H1 (cell line): ENCODE measurements around the gene HTR3A. TPM values are rescaled to one million over a fixed set of nuclear protein-coding genes. Genes with fewer than 3 reads are reported as not detected.

ENCODE experiments used
- CTCF ChIA-PET: fragments of 300-600 bp; sonication (Branson Sonifier 250); formaldehyde crosslinking; loops from one replicate; lab custom pipeline; 2021; ENCODE audit not compliant: partially characterized antibody; lab: Charles Lee
- POLR2A ChIA-PET: fragments of 300-600 bp; sonication (Branson Sonifier 250); formaldehyde crosslinking; loops from one replicate; lab custom pipeline; 2021; ENCODE audit warnings: inconsistent platforms; ENCODE audit not compliant: partially characterized antibody; lab: Charles Lee
- DNase-seq, 2 experiments: peaks; one replicate each; pipeline versions ENCODE4 v3.0.0 to v3.0.0-alpha.2; 2010 to 2022; ENCODE audit warnings: low spot score in 2 of 2, low read depth in 1 of 2, mixed read lengths in 1 of 2
- FAIRE-seq: peaks from 2 replicates; lab custom pipeline; 2011; peaks lifted over from hg19 to GRCh38; lab: Jason Lieb, UNC
- H2AFZ ChIP-seq: 2 replicates; pipeline ENCODE4 v1.8.1; 2012; ENCODE audit warnings: low read length, inconsistent platforms
- H2AK5ac ChIP-seq: 2 replicates; pipeline ENCODE4 v1.6.1; 2013; ENCODE audit warnings: low read depth, low read length
- H2BK120ac ChIP-seq: replicated peaks from 2 replicates; pipeline ENCODE3; 2013; ENCODE audit warnings: low read depth, low read length, inconsistent platforms
- H2BK12ac ChIP-seq: 2 replicates; pipeline ENCODE4 v1.6.1; 2013; ENCODE audit warnings: low read depth, low read length
- H2BK15ac ChIP-seq: 2 replicates; pipeline ENCODE4 v1.6.1; 2013; ENCODE audit warnings: low read length
- H2BK20ac ChIP-seq: 2 replicates; pipeline ENCODE4 v1.6.1; 2013; ENCODE audit warnings: low read length
- H2BK5ac ChIP-seq: 2 replicates; pipeline ENCODE4 v1.6.1; 2013; ENCODE audit warnings: low read depth, low read length
- H3K14ac ChIP-seq: 2 replicates; pipeline ENCODE4 v1.6.1; 2013; ENCODE audit warnings: inconsistent platforms; ENCODE audit not compliant: insufficient read length
- H3K18ac ChIP-seq: 2 replicates; pipeline ENCODE4 v1.6.1; 2013; ENCODE audit warnings: low read length; ENCODE audit errors: extremely low read depth
- H3K23ac ChIP-seq: 2 replicates; pipeline ENCODE4 v1.6.1; 2013; ENCODE audit warnings: inconsistent platforms; ENCODE audit not compliant: insufficient read length
- H3K23me2 ChIP-seq: 2 replicates; pipeline ENCODE4 v1.6.1; 2013; ENCODE audit warnings: low read depth, low read length
- H3K27ac ChIP-seq: 2 replicates; pipeline ENCODE4 v1.6.1; 2011; ENCODE audit warnings: low read depth, low read length, inconsistent platforms
- H3K27me3 ChIP-seq, 4 experiments: replicated peaks in 1 of 4; 1 replicate in 1 of 4; 2 replicates in 3 of 4; pipeline versions ENCODE4 v1.6.1 to v1.8.1; 2011 to 2013; ENCODE audit warnings: low read length in 3 of 4, mild to moderate bottlenecking in 3 of 4, inconsistent platforms in 2 of 4, mixed read lengths in 2 of 4, moderate library complexity in 1 of 4; ENCODE audit not compliant: control insufficient read depth in 3 of 4, insufficient read depth in 3 of 4; ENCODE audit errors: extremely low read depth in 1 of 4
- H3K36me3 ChIP-seq, 4 experiments: 2 replicates each; pipeline versions ENCODE4 v1.6.1 to v1.8.1; 2011 to 2013; ENCODE audit warnings: mild to moderate bottlenecking in 4 of 4, low read length in 3 of 4, moderate library complexity in 2 of 4, control low read depth in 1 of 4, inconsistent platforms in 1 of 4; ENCODE audit not compliant: insufficient read depth in 4 of 4, control insufficient read depth in 2 of 4
- H3K4ac ChIP-seq: replicated peaks from 2 replicates; pipeline ENCODE3; 2013; ENCODE audit warnings: low read length, low read depth, mixed read lengths, inconsistent platforms; ENCODE audit not compliant: insufficient read length
- H3K4me1 ChIP-seq, 4 experiments: replicated peaks in 1 of 4; 1 replicate in 1 of 4; 2 replicates in 3 of 4; pipeline versions ENCODE4 v1.6.1 to v1.8.1; 2011 to 2013; ENCODE audit warnings: low read length in 3 of 4, inconsistent platforms in 2 of 4, mixed read lengths in 1 of 4; ENCODE audit not compliant: insufficient read depth in 4 of 4, control insufficient read depth in 3 of 4
- H3K4me2 ChIP-seq, 2 experiments: 2 replicates each; pipeline versions ENCODE4 v1.6.1 to v1.8.1; 2011 to 2013; ENCODE audit warnings: low read depth in 2 of 2, low read length in 2 of 2, control low read depth in 1 of 2, inconsistent platforms in 1 of 2, mild to moderate bottlenecking in 1 of 2; ENCODE audit not compliant: insufficient read depth in 1 of 2
- H3K4me3 ChIP-seq, 4 experiments: fragments of 200-600, 300-600 bp in 1 of 4; sonication (generic), shearing (Covaris generic), sonication (Bioruptor Twin) in 1 of 4; 2 replicates each; pipeline versions ENCODE4 v1.5.1 to v1.8.1; 2011 to 2016; ENCODE audit warnings: low read length in 4 of 4, low read depth in 3 of 4, control low read depth in 2 of 4, inconsistent platforms in 2 of 4, mild to moderate bottlenecking in 2 of 4, mixed read lengths in 1 of 4, moderate library complexity in 1 of 4; ENCODE audit not compliant: insufficient read depth in 2 of 4; ENCODE audit errors: extremely low read depth in 1 of 4
- H3K56ac ChIP-seq: replicated peaks from 2 replicates; pipeline ENCODE3; 2013; ENCODE audit warnings: low read depth, mild to moderate bottlenecking, mixed read lengths, low read length, inconsistent platforms; ENCODE audit not compliant: insufficient read length
- H3K79me1 ChIP-seq: 2 replicates; pipeline ENCODE4 v1.6.1; 2013; ENCODE audit warnings: low read depth, low read length, control low read depth
- H3K79me2 ChIP-seq, 2 experiments: 2 replicates each; pipeline versions ENCODE4 v1.6.1 to v1.8.1; 2012 to 2013; ENCODE audit warnings: low read length in 2 of 2, mild to moderate bottlenecking in 2 of 2, inconsistent platforms in 1 of 2; ENCODE audit not compliant: insufficient read depth in 2 of 2, control insufficient read depth in 1 of 2
- H3K9ac ChIP-seq, 4 experiments: replicated peaks in 1 of 4; 1 replicate in 1 of 4; 2 replicates in 3 of 4; pipeline versions ENCODE4 v1.6.1 to v1.8.1; 2011 to 2013; ENCODE audit warnings: low read depth in 3 of 4, low read length in 3 of 4, control low read depth in 2 of 4, mild to moderate bottlenecking in 2 of 4, moderate library complexity in 2 of 4, inconsistent platforms in 1 of 4; ENCODE audit errors: extremely low read depth in 1 of 4
- H3K9me3 ChIP-seq, 2 experiments: 2 replicates each; pipeline versions ENCODE4 v1.6.1 to v1.8.1; 2012 to 2013; ENCODE audit warnings: mild to moderate bottlenecking in 2 of 2, moderate library complexity in 2 of 2, control low read depth in 1 of 2, inconsistent platforms in 1 of 2, low read depth in 1 of 2, low read length in 1 of 2, mixed read lengths in 1 of 2; ENCODE audit not compliant: insufficient read depth in 2 of 2
- H4K20me1 ChIP-seq, 2 experiments: replicated peaks in 1 of 2; 2 replicates each; pipeline versions ENCODE3 to v1.8.1; 2011 to 2013; ENCODE audit warnings: inconsistent platforms in 2 of 2, low read length in 2 of 2, mild to moderate bottlenecking in 1 of 2; ENCODE audit not compliant: insufficient read depth in 2 of 2, control insufficient read depth in 1 of 2
- H4K5ac ChIP-seq: 2 replicates; pipeline ENCODE4 v1.6.1; 2013; ENCODE audit warnings: low read length, low read depth, mixed read lengths, inconsistent platforms; ENCODE audit not compliant: insufficient read length
- H4K8ac ChIP-seq: 2 replicates; pipeline ENCODE4 v1.8.0; 2013; ENCODE audit warnings: mild to moderate bottlenecking, moderate library complexity, low read length, inconsistent platforms; ENCODE audit not compliant: insufficient read depth; ENCODE audit errors: extremely low read depth
- H4K91ac ChIP-seq: replicated peaks from 2 replicates; pipeline ENCODE3; 2013; ENCODE audit warnings: low read length, mixed read lengths, inconsistent platforms; ENCODE audit not compliant: insufficient read length
- ASH2L ChIP-seq: fragments of 200-600, 300-600 bp; sonication (generic); IDR thresholded peaks from one replicate; pipeline ENCODE4 v1.7.1; 2017; ENCODE audit warnings: low read length
- PHF8 ChIP-seq: fragments of 200-600 bp; sonication (generic); conservative IDR thresholded peaks from 2 replicates; pipeline ENCODE4 v1.7.1; 2012; ENCODE audit warnings: low read depth, mild to moderate bottlenecking, inconsistent platforms, low read length, moderate library complexity
- POLR2AphosphoS5 ChIP-seq: IDR thresholded peaks from 2 replicates; pipeline ENCODE4 v1.6.1; 2011; ENCODE audit warnings: low read depth, low read length
- SP1 ChIP-seq: IDR thresholded peaks from 2 replicates; pipeline ENCODE4 v1.6.1; 2011; ENCODE audit warnings: low read depth, low read length
- SUZ12 ChIP-seq: fragments of 200-600 bp; sonication (generic); IDR thresholded peaks from 2 replicates; pipeline ENCODE4 v1.6.1; 2012; ENCODE audit warnings: mild to moderate bottlenecking, inconsistent platforms, low read length, moderate library complexity, mixed read lengths
- YY1 ChIP-seq: IDR thresholded peaks from 2 replicates; pipeline ENCODE4 v1.6.1; 2011; ENCODE audit warnings: low read depth, mild to moderate bottlenecking, low read length
- WGBS, 2 experiments: shearing (Covaris generic) in 1 of 2; methylation state at CpG; one replicate each; pipeline versions ENCODE4 v1.1.6 to v1.1.7; 2013 to 2015; ENCODE audit warnings: low lambda C conversion rate in 2 of 2, mixed read lengths in 2 of 2, inconsistent platforms in 1 of 2, low coverage in 1 of 2, missing lambda C conversion rate in 1 of 2; ENCODE audit not compliant: insufficient replicate concordance in 2 of 2, insufficient coverage in 1 of 2, insufficient read length in 1 of 2; ENCODE audit errors: extremely low coverage in 1 of 2, missing lambda C conversion rate in 1 of 2; 5-methylcytosine and 5-hydroxymethylcytosine counted together
- polyA plus RNA-seq, 7 experiments: library from polyadenylated mRNA; depleted of rRNA in 3 of 7; stranded (reverse) in 5 of 7; unstranded in 2 of 7; fragments of >200 nt in 5 of 7; fragments of 200-250 nt in 2 of 7; gene quantifications; 1 replicate in 5 of 7; 2 replicates in 1 of 7; 4 replicates in 1 of 7; pipeline versions ENCODE4 v1.2.1 to v1.2.3, GENCODE V29; 2011 to 2013; ENCODE audit warnings: missing spikeins in 2 of 7, mixed read lengths in 2 of 7
- total RNA-seq: library from RNA; stranded (reverse); fragmentation: NEBNext Ultra II Directional; extraction: Animal tissue kit (Norgen Biotek cat#: 25700); gene quantifications from 2 replicates; pipeline ENCODE4 v1.2.1, GENCODE V29; 2021

The HTR3A gene
- total and polyA plus RNA-seq, 2 of the 8 experiments (the other 6 are each of a cell fraction or from before 2014, with no cell fraction given) = 7.5 to 8.9 TPM

DNA sequence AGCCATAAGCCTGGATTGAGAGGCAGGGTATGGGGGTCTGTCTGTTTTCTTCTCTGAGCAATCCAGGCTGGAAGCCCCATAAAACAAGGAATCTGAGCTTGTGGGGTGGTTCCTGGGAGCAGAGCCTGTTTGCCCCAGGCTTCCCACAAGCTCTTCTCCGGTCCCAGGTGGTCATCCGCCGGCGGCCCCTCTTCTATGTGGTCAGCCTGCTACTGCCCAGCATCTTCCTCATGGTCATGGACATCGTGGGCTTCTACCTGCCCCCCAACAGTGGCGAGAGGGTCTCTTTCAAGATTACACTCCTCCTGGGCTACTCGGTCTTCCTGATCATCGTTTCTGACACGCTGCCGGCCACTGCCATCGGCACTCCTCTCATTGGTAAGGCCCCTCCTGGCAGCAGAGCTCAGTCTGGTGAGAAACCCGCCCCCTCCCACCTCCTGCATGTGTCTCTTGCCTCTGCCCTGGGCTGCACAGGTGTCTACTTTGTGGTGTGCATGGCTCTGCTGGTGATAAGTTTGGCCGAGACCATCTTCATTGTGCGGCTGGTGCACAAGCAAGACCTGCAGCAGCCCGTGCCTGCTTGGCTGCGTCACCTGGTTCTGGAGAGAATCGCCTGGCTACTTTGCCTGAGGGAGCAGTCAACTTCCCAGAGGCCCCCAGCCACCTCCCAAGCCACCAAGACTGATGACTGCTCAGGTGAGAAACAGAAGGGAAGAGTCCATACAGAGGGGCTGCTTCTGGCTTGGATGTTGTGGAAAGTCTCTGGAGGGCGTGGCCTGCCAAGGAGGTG, 11.6 kb downstream of the HTR3A start:
- no peaks in the 10 kb centered on the region for H3K9me3 ChIP-seq
- H2AK5ac ChIP-seq = no peak overlapping the region
- no peaks in the 10 kb centered on the region for H3K23me2 ChIP-seq
- H3K14ac ChIP-seq = no peak overlapping the region
- H4K8ac ChIP-seq = no peak overlapping the region
- H3K23ac ChIP-seq = no peak overlapping the region
- POLR2A ChIA-PET = interaction anchor here (0.6 kb wide), 1 partner anchor 9 kb away, joined by 3 read pairs; no protein-coding TSS in a partner anchor
- no peak overlapping the region for H2BK15ac ChIP-seq
- H3K79me2 ChIP-seq = no peaks in the 10 kb centered on the region
- H3K27ac ChIP-seq = no peak overlapping the region
- H3K18ac ChIP-seq = no peak overlapping the region
- no peaks in the 10 kb centered on the region for H3K36me3 ChIP-seq
- H2BK5ac ChIP-seq = no peak overlapping the region; the same call in 1 of the 2 replicates
- H3K4me3 ChIP-seq = no peak overlapping the region
- CTCF ChIA-PET = interaction anchor here (1.0 to 3.7 kb wide), 11 partner anchors 8 to 265 kb away, joined by 3 to 13 read pairs (median 3); partner anchors contain the start of gene HTR3A
- H3K27me3 ChIP-seq = no peaks in the 10 kb centered on the region
- H3K79me1 ChIP-seq = no peaks in the 10 kb centered on the region
- no peak overlapping the region for H4K91ac ChIP-seq
- H4K20me1 ChIP-seq = peaks cover 0 to 3% of the 10 kb centered on the region in 2 experiments
- H3K4me1 ChIP-seq = no peaks in the 10 kb centered on the region; a peak in 1 of 7 replicates
- H3K56ac ChIP-seq = no peak overlapping the region
- no peak overlapping the region for H2BK20ac ChIP-seq
- no peak overlapping the region for H3K4me2 ChIP-seq
- no peak for DNase-seq
- no peak for FAIRE-seq
- H3K4ac ChIP-seq = no peak overlapping the region
- TF ChIP-seq YY1 = no peak
- no peak for TF ChIP-seq ASH2L
- no peak for TF ChIP-seq PHF8
- no peak for TF ChIP-seq POLR2AphosphoS5
- TF ChIP-seq SUZ12 = no peak
- TF ChIP-seq SP1 = no peak
- no peak overlapping the region for H3K9ac ChIP-seq
- no peak overlapping the region for H2AFZ ChIP-seq
- H2BK12ac ChIP-seq = no peak overlapping the region
- no peak overlapping the region for H2BK120ac ChIP-seq
- 90% methylated on average over 18 of the region's 18 CpGs; no CpG with 5 or more reads in 1 of the 2 experiments for whole genome bisulfite sequencing, 2 experiments
- H4K5ac ChIP-seq = no peak overlapping the region
